ENCODE results near the gene NLE1.

- TF ChIP-seq POLR2A (IDR thresholded peaks at IDR 0.05; ENCODE audit: low read depth) (no peak), CTCF (IDR thresholded peaks at IDR 0.05) (no peak)
These were observed 44.3 kb downstream of the NLE1 start for GRCh38 chr17:35097776-35098175.

All from esophagus muscularis mucosa (tissue), 3 donors.